Prostate gland (tissue), 2 donors: Measurements from ENCODE around the gene GPX1.

Source experiments
- CTCF ChIP-seq, 4 experiments: fragments of 200-600 bp in 2 of 4; fragments of 450-650 bp in 2 of 4; sonication (generic) in 2 of 4; IDR thresholded peaks; 1 replicate in 3 of 4; 2 replicates in 1 of 4; pipeline ENCODE4 v1.5.1; 2016 to 2019; ENCODE audit warnings: antibody characterized with exemption in 4 of 4, mild to moderate bottlenecking in 2 of 4, moderate library complexity in 2 of 4
- POLR2A ChIP-seq: fragments of 450-650 bp; IDR thresholded peaks from one replicate; pipeline ENCODE4 v1.6.1; 2016; ENCODE audit warnings: antibody characterized with exemption, mild to moderate bottlenecking
- POLR2AphosphoS5 ChIP-seq: sonication (generic); formaldehyde crosslinking; IDR thresholded peaks from one replicate; pipeline ENCODE4 v1.6.1; 2017; ENCODE audit warnings: antibody characterized with exemption

GRCh38 chr3:49310677-49311076, 47.5 kb downstream of the GPX1 start:
- TF ChIP-seq CTCF (IDR thresholded peaks at IDR 0.05) (no peak), POLR2AphosphoS5 (no peak), POLR2A (no peak)
